ENCODE data around the gene NCBP2.

Gene NCBP2

GRCh38 chr3:196927571-196928453 is 14.5 kb downstream of the NCBP2 start:
- TF ChIP-seq CTCF (IDR thresholded peaks at IDR 0.05; ENCODE audit: low read depth, low read length): no peak
- H3K4me3 ChIP-seq (replicated peaks in 1 of 2; ENCODE audit: low read depth in 2 of 2, low read length in 2 of 2): no peak overlapping the region
- DNase-seq (ENCODE audit: low read depth in 2 of 2): peak in 1 of 2 donors; percentile 16

GRCh38 chr3:196920733-196921132 is 21.6 kb downstream of the NCBP2 start:
- DNase-seq (ENCODE audit: low read depth in 2 of 2): no peak
- H3K4me3 ChIP-seq (replicated peaks in 1 of 2; ENCODE audit: low read depth in 2 of 2, low read length in 2 of 2): no peak overlapping the region
- TF ChIP-seq CTCF (IDR thresholded peaks at IDR 0.05; ENCODE audit: low read depth, low read length): no peak

- no peak for DNase-seq (ENCODE audit: low read depth in 2 of 2)
- H3K4me3 ChIP-seq (replicated peaks in 1 of 2; ENCODE audit: low read depth in 2 of 2, low read length in 2 of 2): no peak overlapping the region
- no peak for TF ChIP-seq CTCF (IDR thresholded peaks at IDR 0.05; ENCODE audit: low read depth, low read length)
These were observed 23.4 kb downstream of the NCBP2 start for GRCh38 chr3:196918968-196919367.

GRCh38 chr3:196916995-196917394 is 25.3 kb downstream of the NCBP2 start:
- H3K4me3 ChIP-seq (replicated peaks in 1 of 2; ENCODE audit: low read depth in 2 of 2, low read length in 2 of 2): no peak overlapping the region
- DNase-seq (ENCODE audit: low read depth in 2 of 2): no peak
- TF ChIP-seq CTCF (IDR thresholded peaks at IDR 0.05; ENCODE audit: low read depth, low read length): no peak

GRCh38 chr3:196916221-196916620 is 26.1 kb downstream of the NCBP2 start:
- DNase-seq (ENCODE audit: low read depth in 2 of 2): no peak
- H3K4me3 ChIP-seq (replicated peaks in 1 of 2; ENCODE audit: low read depth in 2 of 2, low read length in 2 of 2): no peak overlapping the region
- no peak for TF ChIP-seq CTCF (IDR thresholded peaks at IDR 0.05; ENCODE audit: low read depth, low read length)

- no peak for DNase-seq (ENCODE audit: low read depth in 2 of 2)
- TF ChIP-seq CTCF (IDR thresholded peaks at IDR 0.05; ENCODE audit: low read depth, low read length): no peak
- H3K4me3 ChIP-seq (replicated peaks in 1 of 2; ENCODE audit: low read depth in 2 of 2, low read length in 2 of 2): no peak overlapping the region
These were observed 27.0 kb downstream of the NCBP2 start for GRCh38 chr3:196915375-196915774.
